Liver (tissue), 9 donors: ENCODE data around the gene LRP5. TPM values are rescaled to one million over a fixed set of nuclear protein-coding genes. Genes with fewer than 3 reads are reported as not detected.

Source experiments
- DNase-seq: peaks from one replicate; pipeline ENCODE4 v3.0.0-alpha.2; 2017; ENCODE audit warnings: low spot score
- H3K27ac ChIP-seq, 2 donors: one replicate each; pipeline ENCODE4 v1.7.0; 2013; ENCODE audit warnings: inconsistent platforms in 2 of 2, low read length in 2 of 2, control low read depth in 1 of 2, low read depth in 1 of 2, mild to moderate bottlenecking in 1 of 2
- H3K27me3 ChIP-seq, 4 donors: one replicate each; pipeline versions ENCODE4 v1.6.1 to v1.7.0; 2013; ENCODE audit warnings: low read length in 3 of 4, inconsistent platforms in 1 of 4, mild to moderate bottlenecking in 1 of 4, moderate library complexity in 1 of 4; ENCODE audit not compliant: control insufficient read depth in 4 of 4, insufficient read depth in 4 of 4
- H3K36me3 ChIP-seq, 4 donors: one replicate each; pipeline versions ENCODE4 v1.6.1 to v1.7.0; 2013; ENCODE audit warnings: low read length in 3 of 4, mild to moderate bottlenecking in 3 of 4, low read depth in 1 of 4, moderate library complexity in 1 of 4; ENCODE audit not compliant: control insufficient read depth in 4 of 4, insufficient read depth in 3 of 4
- H3K4me1 ChIP-seq, 4 donors: one replicate each; pipeline versions ENCODE4 v1.6.1 to v1.7.0; 2013; ENCODE audit warnings: low read length in 3 of 4, mild to moderate bottlenecking in 3 of 4, moderate library complexity in 1 of 4; ENCODE audit not compliant: control insufficient read depth in 4 of 4, insufficient read depth in 4 of 4
- H3K4me3 ChIP-seq, 3 donors: one replicate each; pipeline versions ENCODE4 v1.6.1 to v1.7.0; 2013; ENCODE audit warnings: low read length in 3 of 3, control low read depth in 1 of 3, low read depth in 1 of 3, mild to moderate bottlenecking in 1 of 3
- H3K9ac ChIP-seq, 2 donors: one replicate each; pipeline ENCODE4 v1.7.0; 2013; ENCODE audit warnings: low read length in 2 of 2, mild to moderate bottlenecking in 2 of 2, moderate library complexity in 2 of 2, control low read depth in 1 of 2, low read depth in 1 of 2
- H3K9me3 ChIP-seq, 4 donors: one replicate each; pipeline versions ENCODE4 v1.6.1 to v1.7.0; 2013; ENCODE audit warnings: low read length in 3 of 4; ENCODE audit not compliant: control insufficient read depth in 4 of 4
- ATF3 ChIP-seq: IDR thresholded peaks from 2 replicates; pipeline ENCODE4 v1.6.1; 2016; ENCODE audit warnings: antibody characterized with exemption
- CTCF ChIP-seq: fragments of 150-350 bp; IDR thresholded peaks from 2 replicates; pipeline ENCODE4 v1.5.1; 2017; ENCODE audit warnings: improper control_type of control experiment, low read depth, low read length; ENCODE audit not compliant: missing input control
- EGR1 ChIP-seq, 2 donors: IDR thresholded peaks; 2 replicates each; pipeline ENCODE4 v1.6.1; 2016 to 2018; ENCODE audit warnings: antibody characterized with exemption in 2 of 2, low read depth in 2 of 2
- FOXA1 ChIP-seq: IDR thresholded peaks from 2 replicates; pipeline ENCODE4 v1.6.1; 2016; ENCODE audit warnings: antibody characterized with exemption
- FOXA2 ChIP-seq: IDR thresholded peaks from 2 replicates; pipeline ENCODE4 v1.6.1; 2016; ENCODE audit warnings: antibody characterized with exemption
- GABPA ChIP-seq, 2 donors: IDR thresholded peaks in 1 of 2; conservative IDR thresholded peaks in 1 of 2; 2 replicates each; pipeline ENCODE4 v1.6.1; 2016; ENCODE audit warnings: antibody characterized with exemption in 2 of 2, mild to moderate bottlenecking in 1 of 2, moderate library complexity in 1 of 2
- HNF4A ChIP-seq, 2 donors: conservative IDR thresholded peaks; 2 replicates each; pipeline ENCODE4 v1.6.1; 2016; ENCODE audit warnings: antibody characterized with exemption in 2 of 2, mild to moderate bottlenecking in 2 of 2
- HNF4G ChIP-seq: IDR thresholded peaks from 2 replicates; pipeline ENCODE4 v1.6.1; 2016; ENCODE audit warnings: antibody characterized with exemption
- JUND ChIP-seq, 2 donors: IDR thresholded peaks; 2 replicates each; pipeline ENCODE4 v1.6.1; 2016; ENCODE audit warnings: antibody characterized with exemption in 2 of 2
- MAX ChIP-seq: IDR thresholded peaks from 2 replicates; pipeline ENCODE4 v1.6.1; 2016; ENCODE audit warnings: antibody characterized with exemption
- NR2F2 ChIP-seq: IDR thresholded peaks from 2 replicates; pipeline ENCODE4 v1.6.1; 2016; ENCODE audit warnings: antibody characterized with exemption
- RAD21 ChIP-seq, 2 donors: IDR thresholded peaks; 2 replicates each; pipeline ENCODE4 v1.6.1; 2016; ENCODE audit warnings: antibody characterized with exemption in 2 of 2, mild to moderate bottlenecking in 2 of 2
- REST ChIP-seq: IDR thresholded peaks from 2 replicates; pipeline ENCODE4 v1.6.1; 2016; ENCODE audit warnings: antibody characterized with exemption, mild to moderate bottlenecking
- RXRA ChIP-seq, 2 donors: IDR thresholded peaks; 2 replicates each; pipeline ENCODE4 v1.6.1; 2017 to 2018; ENCODE audit warnings: antibody characterized with exemption in 2 of 2, mild to moderate bottlenecking in 1 of 2
- SP1 ChIP-seq: IDR thresholded peaks from 2 replicates; pipeline ENCODE4 v1.6.1; 2018; ENCODE audit warnings: antibody characterized with exemption, mild to moderate bottlenecking
- TAF1 ChIP-seq: conservative IDR thresholded peaks from 2 replicates; pipeline ENCODE4 v1.6.1; 2016; ENCODE audit warnings: antibody characterized with exemption, mild to moderate bottlenecking
- YY1 ChIP-seq: IDR thresholded peaks from 2 replicates; pipeline ENCODE4 v1.6.1; 2016; ENCODE audit warnings: antibody characterized with exemption, mild to moderate bottlenecking
- ZBTB33 ChIP-seq: IDR thresholded peaks from 2 replicates; pipeline ENCODE4 v1.6.1; 2016; ENCODE audit warnings: antibody characterized with exemption
- WGBS: extraction: QIAGEN DNeasy Blood & Tissue Kit; methylation state at CpG from one replicate; pipeline ENCODE4 v1.1.7; 2013; 5-methylcytosine and 5-hydroxymethylcytosine counted together
- polyA plus RNA-seq, 2 donors: library from polyadenylated mRNA; stranded (reverse) in 1 of 2; unstranded in 1 of 2; fragments of 200-250 nt in 1 of 2; fragments of >200 nt in 1 of 2; fragmentation: Nextera tagmentation in 1 of 2; extraction: Ambion mirVana in 1 of 2; gene quantifications; one replicate each; pipeline versions ENCODE4 v1.2.1 to v1.2.3, GENCODE V29; 2013 to 2015
- total RNA-seq, 2 donors: library from RNA; depleted of rRNA; stranded (reverse); fragments of >200 nt; gene quantifications; one replicate each; pipeline ENCODE4 v1.2.3, GENCODE V29; 2014
- donor health status: healthy.
- donor health status: healthy.
- donor health status: healthy.
- donor health status: healthy.
- donor health status: healthy.

Gene LRP5
- total and polyA plus RNA-seq, 4 donors, result 48.9 to 99.3 (median 71.3) TPM

- Histone ChIP-seq H3K4me3 (no peak overlapping the region), H3K27ac (no peak overlapping the region), H3K9me3 (no peaks in the 10 kb centered on the region), H3K9ac (no peak overlapping the region), H3K36me3 (peaks cover 30 to 91% (median 48%) of the 10 kb centered on the region in 4 donors), H3K4me1 (no peaks in the 10 kb centered on the region), H3K27me3 (no peaks in the 10 kb centered on the region)
- no peak for DNase-seq
- TF ChIP-seq HNF4G, result no peak
- no peak for TF ChIP-seq HNF4A (conservative IDR thresholded peaks at IDR 0.05)
- TF ChIP-seq JUND (IDR thresholded peaks at IDR 0.05), result no peak
- TF ChIP-seq SP1, result no peak
- TF ChIP-seq FOXA2, result no peak
- TF ChIP-seq RXRA (IDR thresholded peaks at IDR 0.05), result no peak
- no peak for TF ChIP-seq YY1
- no peak for TF ChIP-seq ZBTB33
- no peak for TF ChIP-seq GABPA (IDR thresholded peaks at IDR 0.05 in 1 of 2, conservative IDR thresholded peaks at IDR 0.05 in 1 of 2)
- TF ChIP-seq TAF1, result no peak
- TF ChIP-seq NR2F2, result no peak
- TF ChIP-seq MAX, result no peak
- TF ChIP-seq RAD21 (IDR thresholded peaks at IDR 0.05), result no peak
- TF ChIP-seq FOXA1, result no peak
- no peak for TF ChIP-seq EGR1 (IDR thresholded peaks at IDR 0.05; ENCODE audit: low read depth in 2 of 2)
- TF ChIP-seq CTCF, result no peak
- 96% methylated on average over 34 of the region's 34 CpGs for WGBS
These were observed 125.7 kb downstream of the LRP5 start for GRCh38 chr11:68437927-68438657.

GRCh38 chr11:68438658-68439259, 126.4 kb downstream of the LRP5 start:
- WGBS, result 97% methylated on average over 6 of the region's 6 CpGs
- no peak for DNase-seq
- no peak overlapping the region for H3K27ac ChIP-seq
- TF ChIP-seq CTCF (no peak), FOXA1 (no peak), GABPA (IDR thresholded peaks at IDR 0.05 in 1 of 2, conservative IDR thresholded peaks at IDR 0.05 in 1 of 2) (no peak), NR2F2 (no peak), ZBTB33 (no peak), HNF4G (no peak), SP1 (no peak), HNF4A (conservative IDR thresholded peaks at IDR 0.05) (no peak), ATF3 (no peak), TAF1 (no peak), EGR1 (IDR thresholded peaks at IDR 0.05; ENCODE audit: low read depth in 2 of 2) (no peak), FOXA2 (no peak), JUND (IDR thresholded peaks at IDR 0.05) (no peak), RXRA (IDR thresholded peaks at IDR 0.05) (no peak), REST (no peak)

More at GRCh38 chr11:68438658-68439259, 126.4 kb downstream of the LRP5 start:
- H3K4me1 ChIP-seq, result no peaks in the 10 kb centered on the region
- H3K9me3 ChIP-seq, result no peaks in the 10 kb centered on the region
- H3K9ac ChIP-seq, result no peak overlapping the region
- H3K36me3 ChIP-seq, result peaks cover 25 to 85% (median 43%) of the 10 kb centered on the region in 4 donors
- H3K4me3 ChIP-seq, result no peak overlapping the region
- no peaks in the 10 kb centered on the region for H3K27me3 ChIP-seq
